HG03039 (cell line): Measurements from ENCODE around the gene BCL7A.

ENCODE experiments used
- ATAC-seq: cut with Tn5 transposase; IDR thresholded peaks from one replicate; pipeline ENCODE4 v1.9.1; 2021; ENCODE audit warnings: mild to moderate bottlenecking, moderate library complexity; ENCODE audit not compliant: unreplicated experiment

The BCL7A gene

GRCh38 chr12:122072031-122072970 lies 50.6 kb downstream of the BCL7A start:
- no peak for ATAC-seq

- ATAC-seq = no peak
These were observed 52.1 kb downstream of the BCL7A start for GRCh38 chr12:122073815-122074214.

GRCh38 chr12:122076743-122077495 lies 55.2 kb downstream of the BCL7A start:
- no peak for ATAC-seq

GRCh38 chr12:122078141-122079032 lies 56.7 kb downstream of the BCL7A start, which contains the start of gene MLXIP:
Gene MLXIP (plus strand): TSS chr12:122078756. CDS start chr12:122078854, 98 bp downstream.
- peak; percentile 83 for ATAC-seq

- ATAC-seq = no peak
These were observed 57.4 kb downstream of the BCL7A start for GRCh38 chr12:122079033-122079531.

- ATAC-seq = no peak
These were observed 57.9 kb downstream of the BCL7A start for GRCh38 chr12:122079532-122080081.

- ATAC-seq = no peak
These were observed 58.7 kb downstream of the BCL7A start for GRCh38 chr12:122080149-122081082.

GRCh38 chr12:122081083-122081696 lies 59.5 kb downstream of the BCL7A start:
- ATAC-seq = no peak

- no peak for ATAC-seq
These were observed 60.1 kb downstream of the BCL7A start for GRCh38 chr12:122081697-122082221.

GRCh38 chr12:122082621-122083356 lies 61.1 kb downstream of the BCL7A start:
- no peak for ATAC-seq

GRCh38 chr12:122084857-122085405 lies 63.2 kb downstream of the BCL7A start:
- no peak for ATAC-seq

GRCh38 chr12:122085591-122085990 lies 63.9 kb downstream of the BCL7A start:
- ATAC-seq = no peak

- ATAC-seq = no peak
These were observed 64.4 kb downstream of the BCL7A start for GRCh38 chr12:122086116-122086515.

GRCh38 chr12:122086641-122087285 lies 65.1 kb downstream of the BCL7A start:
- no peak for ATAC-seq

- no peak for ATAC-seq
These were observed 65.9 kb downstream of the BCL7A start for GRCh38 chr12:122087431-122088178.

- no peak for ATAC-seq
These were observed 66.6 kb downstream of the BCL7A start for GRCh38 chr12:122088179-122088810.
